ENCODE results near the gene PARP12. TPM values are rescaled to one million over a fixed set of nuclear protein-coding genes. Genes with fewer than 3 reads are reported as not detected.

PARP12 gene
- total RNA-seq, 4 donors from 2014 or later: 17.8 to 21.5 (median 18.5) TPM

Other genes with a start within 250 kb of the PARP12 start
- 1 to 10 TPM in 3 of 4 donors, under 1 TPM in 1; 0.91 to 9.9 (median 2.4) TPM for gene TBXAS1, start 233.7 kb downstream of the PARP12 start, total RNA-seq
- 10 to 100 TPM; 36.2 to 54.0 (median 46.7) TPM for gene KDM7A, start 114.0 kb upstream of the PARP12 start, total RNA-seq